Activated T-cell treated with anti-CD3 and anti-CD28 coated beads for 24 hours (primary cell): ENCODE results near the gene GPR55.
A peak's percentile ranks its signal among the peaks of the same experiment; 100 is the strongest.

Experiments
- DNase-seq: peaks from one replicate; pipeline ENCODE4 v3.0.0-alpha.2; 2020; ENCODE audit warnings: low read depth

Gene GPR55

DNA sequence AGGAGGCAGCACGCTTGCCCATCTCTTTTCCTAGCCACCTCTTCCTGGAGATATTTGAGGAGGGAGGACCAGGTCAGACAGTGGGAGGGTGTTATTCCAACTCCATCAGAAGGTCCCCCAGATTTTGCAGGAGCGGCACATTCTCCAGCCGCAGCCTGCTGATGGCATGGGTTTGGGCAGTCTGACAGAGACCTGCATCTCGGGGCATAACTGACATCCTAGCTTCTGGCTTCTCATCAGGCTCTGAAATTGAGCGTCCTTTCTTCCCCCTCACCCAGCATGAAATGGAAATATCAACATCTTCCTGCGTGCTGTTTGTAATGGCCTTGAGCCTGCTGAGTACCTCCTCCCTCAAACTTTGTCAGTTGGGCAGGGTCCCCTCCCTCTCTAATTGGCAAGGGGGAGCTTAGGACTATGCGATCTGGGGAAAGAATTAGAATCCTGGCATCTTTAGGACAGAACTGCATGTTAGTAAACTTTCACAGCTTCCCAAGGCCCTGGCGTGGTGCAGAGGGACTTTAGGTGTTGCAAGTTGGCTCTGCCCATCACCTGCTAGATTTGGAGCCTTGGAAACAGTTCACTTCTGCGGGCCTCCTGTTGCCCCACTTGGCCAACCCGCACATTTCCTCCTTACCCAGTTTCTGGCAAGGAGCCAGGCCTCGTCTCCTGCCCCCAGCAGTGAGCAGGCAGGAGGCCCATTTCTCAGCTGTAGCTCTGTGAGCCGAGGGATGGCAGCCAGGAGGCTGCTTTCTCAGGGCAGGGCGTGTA is 58.1 kb downstream of the GPR55 start:
- DNase-seq: no peak

DNA sequence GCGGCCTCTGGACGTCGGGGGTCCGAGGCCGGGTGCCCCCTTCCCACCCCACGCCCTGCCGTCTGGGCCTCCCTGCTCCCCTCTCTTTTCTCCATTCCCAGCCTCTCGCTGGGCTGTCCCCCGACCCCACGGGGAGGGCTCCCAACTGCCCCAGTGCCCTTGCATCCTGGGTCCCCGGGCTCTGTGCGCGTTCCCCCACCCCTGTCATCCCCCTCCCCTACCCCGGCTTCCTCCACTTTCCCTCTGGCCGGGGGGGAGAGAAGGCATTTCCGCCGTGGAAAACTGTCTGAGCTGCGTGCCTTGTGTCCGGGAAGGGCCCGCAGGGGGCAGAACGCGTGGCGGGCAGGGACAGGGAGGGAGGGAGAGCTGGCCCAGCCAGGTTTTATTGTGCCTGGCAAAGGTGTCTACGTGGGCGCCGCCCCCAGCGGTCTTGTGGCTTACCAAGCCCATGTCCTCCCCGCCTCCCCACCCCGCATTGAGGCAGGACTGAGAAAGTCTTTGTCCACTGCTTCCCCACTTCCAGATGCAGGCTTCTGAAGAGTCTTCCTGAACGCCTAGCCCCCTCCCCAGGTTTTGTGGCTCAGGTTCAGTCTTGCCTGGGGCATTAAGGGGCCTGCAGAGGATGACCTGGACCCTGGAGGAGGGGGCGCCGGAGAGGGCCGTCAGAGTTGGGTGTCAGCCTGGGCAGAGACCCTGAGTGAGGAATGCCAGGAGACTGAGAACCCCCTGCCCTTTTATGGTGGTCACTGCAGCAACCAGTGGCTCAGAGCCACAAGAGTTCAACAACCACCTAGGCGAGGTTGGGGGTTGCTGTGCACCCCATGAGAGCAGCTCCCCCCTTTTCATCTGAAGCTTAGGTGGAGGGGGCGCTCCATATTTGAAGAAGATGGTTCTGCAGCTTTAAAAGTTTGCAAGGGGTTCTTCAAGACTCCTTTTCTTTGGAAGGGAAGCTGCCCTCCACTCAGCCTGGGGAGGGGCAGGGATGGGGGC is 59.0 kb downstream of the GPR55 start:
- DNase-seq: no peak

DNA sequence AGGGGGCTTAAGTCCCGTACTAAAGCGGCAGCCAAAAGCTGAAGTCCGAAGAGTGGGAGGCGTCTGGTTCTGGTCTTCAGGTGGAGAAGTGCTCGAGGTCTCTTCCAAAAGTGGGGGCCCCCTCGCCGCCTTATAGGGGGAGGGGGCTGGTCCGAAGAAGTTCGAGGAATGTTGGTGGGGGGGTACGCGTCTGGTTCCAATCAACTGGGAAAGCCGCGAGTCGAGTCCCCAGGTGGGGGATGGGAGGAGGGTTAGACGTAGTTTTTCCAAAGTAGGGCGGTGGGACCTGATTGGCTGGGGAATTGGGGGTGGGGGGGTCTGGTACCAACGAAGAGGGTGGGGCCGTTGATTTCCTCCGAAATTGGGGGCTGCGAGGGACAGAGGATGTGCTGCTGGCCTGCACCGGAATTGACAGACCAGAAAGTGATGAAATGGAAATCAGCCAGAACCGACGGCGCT is 59.7 kb downstream of the GPR55 start:
- no peak for DNase-seq

DNA sequence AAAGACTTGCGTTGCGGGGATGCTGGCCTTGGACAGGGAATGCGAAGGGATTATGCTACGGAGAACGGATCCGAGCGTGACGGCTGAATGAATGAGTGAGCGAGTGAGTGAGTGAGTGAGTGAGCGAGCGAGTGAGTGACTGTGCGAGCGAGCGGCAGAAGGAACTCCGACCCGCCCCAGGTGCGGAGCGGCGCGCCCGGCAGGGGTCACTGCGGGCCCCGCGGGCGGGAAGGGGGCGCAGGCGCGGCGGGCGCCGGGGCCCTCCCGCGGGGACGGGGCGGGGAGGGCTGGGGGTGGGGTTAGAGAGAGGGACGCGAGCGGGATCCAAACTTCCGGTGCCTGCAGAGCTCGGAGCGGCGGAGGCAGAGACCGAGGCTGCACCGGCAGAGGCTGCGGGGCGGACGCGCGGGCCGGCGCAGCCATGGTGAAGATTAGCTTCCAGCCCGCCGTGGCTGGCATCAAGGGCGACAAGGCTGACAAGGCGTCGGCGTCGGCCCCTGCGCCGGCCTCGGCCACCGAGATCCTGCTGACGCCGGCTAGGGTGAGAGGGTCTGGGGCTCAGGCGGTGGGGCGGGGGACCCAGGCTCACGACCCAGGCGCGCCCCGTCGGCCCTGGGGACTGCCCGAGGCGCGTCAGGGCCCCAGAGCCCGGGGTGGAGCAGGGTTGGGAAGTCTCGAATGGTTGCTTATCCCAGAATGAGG is 60.3 kb downstream of the GPR55 start, which contains the start of gene ITM2C:
Gene ITM2C (plus strand): TSS at position 338 of the 702 bp plus-strand sequence. CDS start 84 bp downstream, at position 422.
- peak; percentile 71 for DNase-seq

DNA sequence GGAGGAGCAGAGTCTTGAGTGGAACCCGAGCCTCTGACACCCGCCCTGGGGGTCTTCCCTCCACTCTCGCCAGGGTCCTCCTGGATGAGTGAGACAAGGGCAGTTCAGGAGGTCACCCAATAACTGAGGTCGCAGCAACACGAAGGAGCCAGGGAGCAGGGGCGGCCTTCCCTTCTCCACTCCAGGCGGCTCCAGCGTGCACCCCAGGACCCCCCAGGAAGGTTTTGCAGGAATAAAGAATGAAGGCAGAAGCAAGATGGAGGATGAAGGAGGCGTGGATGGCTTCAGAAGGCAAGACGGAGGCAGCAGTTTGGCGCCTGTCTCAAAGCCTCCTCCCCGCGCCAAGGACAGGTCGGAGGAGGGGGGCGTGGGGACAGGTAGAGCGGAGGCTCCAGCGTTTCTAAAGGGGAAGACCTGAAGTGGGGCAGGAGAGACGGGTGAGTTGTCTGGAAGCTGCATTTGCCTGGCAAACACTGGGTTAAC is 60.9 kb downstream of the GPR55 start:
- no peak for DNase-seq

DNA sequence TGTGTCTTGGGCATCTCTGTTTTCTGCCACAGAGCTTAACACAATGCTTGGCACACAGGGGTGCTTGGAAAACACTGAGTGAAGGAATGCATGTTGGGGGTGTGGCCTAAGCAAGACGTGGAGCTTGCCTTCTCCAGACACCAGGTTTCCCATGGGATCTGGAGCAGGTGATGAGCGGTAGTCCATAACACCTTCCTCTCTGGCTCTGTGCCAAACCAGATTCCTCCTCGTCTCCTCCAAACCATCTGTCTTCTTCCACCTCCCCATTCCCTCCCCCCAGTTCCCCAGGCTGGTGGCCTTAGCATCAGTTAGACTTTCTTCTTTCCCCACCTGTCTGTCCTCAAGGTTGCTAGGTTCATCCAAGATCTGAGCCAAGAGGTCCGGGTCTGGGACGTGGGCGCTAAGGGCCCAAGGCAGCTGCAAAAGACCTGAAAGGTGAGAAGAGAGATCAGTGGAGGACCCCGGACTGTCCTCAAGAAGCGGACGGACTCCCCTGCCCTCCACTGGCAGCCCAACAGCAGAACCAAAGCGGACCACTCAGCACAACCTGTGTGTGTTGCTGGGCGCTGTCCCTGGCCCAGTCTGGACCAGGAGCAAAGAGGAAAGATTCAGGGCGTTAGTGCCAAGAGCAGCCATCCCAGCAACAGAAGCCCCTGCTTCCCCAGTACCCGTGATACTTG is 61.5 kb downstream of the GPR55 start:
- DNase-seq: no peak

DNA sequence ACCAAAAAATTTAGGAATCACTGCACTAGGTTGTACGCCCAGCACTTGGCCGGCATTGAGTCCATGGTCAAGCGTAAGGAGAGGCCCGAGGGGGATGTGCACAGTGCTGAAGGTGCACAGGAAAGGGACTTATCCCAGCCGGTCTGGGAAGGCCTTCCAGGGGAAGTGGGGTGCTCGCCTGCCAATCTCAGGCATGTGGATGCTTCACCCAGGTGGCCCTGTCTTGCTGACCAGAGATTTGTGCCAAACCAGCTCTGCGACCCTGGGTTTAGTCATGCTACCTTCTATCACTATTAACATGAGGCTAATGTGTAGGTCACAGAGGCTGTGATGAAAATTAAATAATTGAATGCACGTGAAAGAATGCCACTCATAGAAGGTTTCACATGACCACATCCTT is 62.0 kb downstream of the GPR55 start:
- no peak for DNase-seq

DNA sequence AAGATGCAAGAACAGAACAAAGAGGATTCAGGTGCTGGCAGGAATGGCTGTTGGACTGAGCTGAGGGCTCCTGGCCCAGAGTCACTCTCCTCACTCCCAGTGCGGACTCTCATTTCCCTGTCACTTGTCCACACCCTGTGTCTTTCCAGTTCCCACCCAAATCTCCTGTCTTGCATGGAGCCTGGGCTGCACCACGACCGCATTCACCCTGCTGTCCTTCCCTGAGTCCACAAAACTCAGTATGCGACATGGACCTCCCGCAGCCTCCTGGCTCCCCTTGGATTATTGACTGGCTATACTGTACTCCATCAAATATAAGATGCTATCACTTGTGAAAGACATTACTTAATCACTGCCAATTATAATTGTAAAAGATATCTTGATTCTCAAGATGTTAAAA is 62.8 kb downstream of the GPR55 start:
- no peak for DNase-seq

DNA sequence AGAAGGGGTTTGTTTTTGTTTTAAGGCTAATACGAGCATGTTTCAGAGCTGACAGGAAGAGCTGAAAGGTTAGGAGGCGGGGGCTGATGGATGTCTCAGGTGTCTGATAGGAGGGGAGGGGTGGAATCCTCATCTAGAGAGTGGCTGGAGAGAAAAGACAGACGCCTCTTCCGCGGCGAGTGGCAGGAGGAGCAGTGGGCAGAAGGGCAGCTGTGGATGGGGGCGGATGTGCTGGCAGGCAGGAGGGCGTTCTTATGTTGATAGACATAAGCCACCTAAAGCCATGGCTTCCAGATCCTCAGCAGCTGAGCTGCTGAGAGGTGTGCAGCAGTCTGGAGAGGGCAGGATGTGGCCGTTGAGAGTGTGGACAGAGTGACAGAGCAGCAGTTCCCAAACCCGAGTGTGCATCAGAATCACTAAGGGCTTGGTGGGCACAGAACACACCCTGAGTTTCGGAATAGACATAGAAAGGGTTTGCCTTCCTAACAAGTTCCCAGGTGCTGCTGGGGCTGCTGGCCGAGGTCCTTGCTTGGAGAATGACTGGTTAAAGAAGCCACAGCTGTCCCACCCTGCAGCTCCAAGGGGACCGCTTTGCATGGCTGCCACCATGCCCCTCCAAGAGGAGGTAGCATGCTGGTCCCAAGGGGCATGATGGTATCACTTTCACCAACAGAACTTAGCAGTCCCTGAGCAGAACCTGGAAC is 63.3 kb downstream of the GPR55 start:
- no peak for DNase-seq
